K562 (cell line): ENCODE results near the gene BMP10.

Experiments used
- BRCA1 ChIP-seq, 2 experiments: fragments of 450-650 bp in 1 of 2; sonication (generic) in 1 of 2; formaldehyde crosslinking in 1 of 2; IDR thresholded peaks; 2 replicates each; pipeline versions ENCODE4 v1.5.0 to v1.6.1; 2017 to 2020; ENCODE audit warnings: mild to moderate bottlenecking in 1 of 2, missing genetic modification reagents in 1 of 2
- EP300 ChIP-seq: IDR thresholded peaks from 2 replicates; pipeline ENCODE4 v1.6.1; 2012; ENCODE audit warnings: low read length, improper control_type of control experiment
- EZH2 ChIP-seq: IDR thresholded peaks from 2 replicates; pipeline ENCODE4 v1.6.1; 2012; ENCODE audit warnings: low read depth, mild to moderate bottlenecking, inconsistent platforms, low read length, borderline replicate concordance
- HCFC1 ChIP-seq: IDR thresholded peaks from 2 replicates; pipeline ENCODE4 v1.6.1; 2012; ENCODE audit warnings: low read depth, low read length, improper control_type of control experiment
- HDAC2 ChIP-seq: fragments of 450-650 bp; IDR thresholded peaks from 2 replicates; pipeline ENCODE4 v1.6.1; 2016; ENCODE audit warnings: mild to moderate bottlenecking
- HDAC6 ChIP-seq: IDR thresholded peaks from 2 replicates; pipeline ENCODE4 v1.6.1; 2012; ENCODE audit warnings: low read depth, mild to moderate bottlenecking, control low read depth, inconsistent platforms, low read length, moderate library complexity
- NCOR1 ChIP-seq: fragments of 450-650 bp; IDR thresholded peaks from 2 replicates; pipeline ENCODE4 v1.6.1; 2016; ENCODE audit warnings: mild to moderate bottlenecking, moderate library complexity
- PHB ChIP-seq: fragments of 250-450 bp; sonication (Bioruptor Pico); IDR thresholded peaks from 2 replicates; pipeline ENCODE4 v1.5.0; 2021
- POLR2A ChIP-seq: fragments of 450-650 bp; conservative IDR thresholded peaks from 2 replicates; pipeline ENCODE4 v1.6.1; 2016
- SMAD4 ChIP-seq: fragments of 250-450 bp; sonication (Bioruptor Pico); conservative IDR thresholded peaks from 2 replicates; pipeline ENCODE4 v1.8.0; 2021; ENCODE audit warnings: inconsistent platforms, mild to moderate bottlenecking, moderate library complexity
- TEAD4 ChIP-seq, 2 experiments: sonication (generic) in 1 of 2; formaldehyde crosslinking in 1 of 2; IDR thresholded peaks; 2 replicates each; pipeline versions ENCODE4 v1.6.1 to v1.8.0; 2012 to 2022; ENCODE audit warnings: borderline replicate concordance in 1 of 2, inconsistent platforms in 1 of 2, low read length in 1 of 2, mild to moderate bottlenecking in 1 of 2, missing genetic modification reagents in 1 of 2
- ZNF507 ChIP-seq: conservative IDR thresholded peaks from 2 replicates; pipeline ENCODE4 v1.6.1; 2017; ENCODE audit warnings: missing genetic modification characterization, missing compliant biosample characterization
- TF ChIP-seq, protein P1 (sequence below): sonication (generic); formaldehyde crosslinking; IDR thresholded peaks from 2 replicates; pipeline ENCODE4 v1.8.1; 2023; ENCODE audit warnings: mild to moderate bottlenecking, missing genetic modification reagents
- TF ChIP-seq, protein P2 (sequence below): fragments of 250-450 bp; sonication (Bioruptor Pico); IDR thresholded peaks from 2 replicates; pipeline ENCODE4 v1.4.0; 2020; ENCODE audit warnings: mild to moderate bottlenecking

DNA sequence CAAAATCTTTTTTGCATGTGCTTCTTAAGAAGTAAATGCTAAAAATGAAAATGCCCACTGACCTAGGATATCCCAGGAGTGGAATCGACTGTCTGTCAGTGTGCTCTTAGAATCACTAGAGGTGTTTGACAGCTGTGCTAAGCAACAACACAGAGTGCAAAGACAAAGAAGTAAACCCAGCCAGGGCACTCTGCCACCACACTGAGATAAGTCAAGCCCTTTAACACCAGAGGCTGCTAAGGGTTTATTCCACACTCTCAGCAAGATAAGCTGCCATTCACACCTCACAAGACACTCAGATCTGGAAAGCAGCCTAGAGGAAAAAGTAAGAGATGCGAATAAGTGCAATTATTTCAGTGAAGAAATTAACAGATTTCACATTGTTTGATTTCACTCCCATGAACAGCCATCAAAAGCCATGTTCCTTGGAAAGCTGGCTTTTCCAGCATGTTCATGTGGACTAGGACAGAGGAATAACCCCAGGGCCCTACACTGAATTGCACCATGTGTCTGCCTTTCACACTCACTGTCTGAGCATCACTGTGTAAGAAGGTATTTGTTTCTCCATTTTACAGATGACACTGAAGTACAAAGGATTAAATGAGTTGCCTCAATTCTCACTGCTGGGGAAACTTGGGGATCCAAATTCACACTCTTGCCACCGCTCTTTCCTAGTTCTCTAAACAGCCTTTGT is 6.0 kb upstream of the BMP10 start:
- TF ChIP-seq, protein P1, sequence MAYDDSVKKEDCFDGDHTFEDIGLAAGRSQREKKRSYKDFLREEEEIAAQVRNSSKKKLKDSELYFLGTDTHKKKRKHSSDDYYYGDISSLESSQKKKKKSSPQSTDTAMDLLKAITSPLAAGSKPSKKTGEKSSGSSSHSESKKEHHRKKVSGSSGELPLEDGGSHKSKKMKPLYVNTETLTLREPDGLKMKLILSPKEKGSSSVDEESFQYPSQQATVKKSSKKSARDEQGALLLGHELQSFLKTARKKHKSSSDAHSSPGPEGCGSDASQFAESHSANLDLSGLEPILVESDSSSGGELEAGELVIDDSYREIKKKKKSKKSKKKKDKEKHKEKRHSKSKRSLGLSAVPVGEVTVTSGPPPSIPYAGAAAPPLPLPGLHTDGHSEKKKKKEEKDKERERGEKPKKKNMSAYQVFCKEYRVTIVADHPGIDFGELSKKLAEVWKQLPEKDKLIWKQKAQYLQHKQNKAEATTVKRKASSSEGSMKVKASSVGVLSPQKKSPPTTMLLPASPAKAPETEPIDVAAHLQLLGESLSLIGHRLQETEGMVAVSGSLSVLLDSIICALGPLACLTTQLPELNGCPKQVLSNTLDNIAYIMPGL (CRISPR knock-in tag): no peak
- TF ChIP-seq TEAD4 (IDR thresholded peaks at IDR 0.05; ENCODE audit: low read length) (no peak), TEAD4 (CRISPR knock-in tag; IDR thresholded peaks at IDR 0.05; ENCODE audit: borderline replicate concordance) (no peak), HCFC1 (no peak), SMAD4 (no peak), PHB (CRISPR knock-in tag) (no peak), HDAC6 (no peak), EP300 (no peak), POLR2A (no peak), NCOR1 (no peak; the same call in 1 of the 2 replicates), BRCA1 (IDR thresholded peaks at IDR 0.05) (no peak), BRCA1 (CRISPR knock-in tag; IDR thresholded peaks at IDR 0.05) (no peak), HDAC2 (no peak), ZNF507 (no peak), EZH2 (no peak)
- TF ChIP-seq, protein P2, sequence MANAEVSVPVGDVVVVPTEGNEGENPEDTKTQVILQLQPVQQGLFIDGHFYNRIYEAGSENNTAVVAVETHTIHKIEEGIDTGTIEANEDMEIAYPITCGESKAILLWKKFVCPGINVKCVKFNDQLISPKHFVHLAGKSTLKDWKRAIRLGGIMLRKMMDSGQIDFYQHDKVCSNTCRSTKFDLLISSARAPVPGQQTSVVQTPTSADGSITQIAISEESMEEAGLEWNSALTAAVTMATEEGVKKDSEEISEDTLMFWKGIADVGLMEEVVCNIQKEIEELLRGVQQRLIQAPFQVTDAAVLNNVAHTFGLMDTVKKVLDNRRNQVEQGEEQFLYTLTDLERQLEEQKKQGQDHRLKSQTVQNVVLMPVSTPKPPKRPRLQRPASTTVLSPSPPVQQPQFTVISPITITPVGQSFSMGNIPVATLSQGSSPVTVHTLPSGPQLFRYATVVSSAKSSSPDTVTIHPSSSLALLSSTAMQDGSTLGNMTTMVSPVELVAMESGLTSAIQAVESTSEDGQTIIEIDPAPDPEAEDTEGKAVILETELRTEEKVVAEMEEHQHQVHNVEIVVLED (CRISPR knock-in tag): no peak
